HG03432 (cell line): ENCODE results near the gene TMEFF1.

Source experiments
- ATAC-seq: cut with Tn5 transposase; IDR thresholded peaks from one replicate; pipeline ENCODE4 v1.9.1; 2021; ENCODE audit warnings: mild to moderate bottlenecking, moderate library complexity; ENCODE audit not compliant: unreplicated experiment

Gene TMEFF1

DNA sequence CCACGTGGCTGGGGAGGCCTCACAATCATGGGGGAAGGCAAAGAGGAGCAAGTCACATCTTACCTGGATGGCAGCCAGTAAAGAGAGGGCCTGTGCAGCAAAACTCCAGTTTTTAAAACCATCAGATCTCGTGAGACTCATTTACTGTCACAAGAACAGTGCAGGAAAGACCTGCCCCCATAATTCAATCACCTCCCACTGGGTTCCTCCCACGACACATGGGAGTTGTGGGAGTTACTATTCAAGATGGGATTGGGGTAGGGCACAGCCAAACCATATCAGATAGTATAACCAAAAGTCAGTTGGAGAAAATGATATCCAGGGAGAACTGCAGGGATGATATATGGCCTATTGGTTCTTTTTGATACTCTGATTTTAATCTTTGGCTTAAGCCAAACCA is 94.9 kb downstream of the TMEFF1 start:
- ATAC-seq: no peak

DNA sequence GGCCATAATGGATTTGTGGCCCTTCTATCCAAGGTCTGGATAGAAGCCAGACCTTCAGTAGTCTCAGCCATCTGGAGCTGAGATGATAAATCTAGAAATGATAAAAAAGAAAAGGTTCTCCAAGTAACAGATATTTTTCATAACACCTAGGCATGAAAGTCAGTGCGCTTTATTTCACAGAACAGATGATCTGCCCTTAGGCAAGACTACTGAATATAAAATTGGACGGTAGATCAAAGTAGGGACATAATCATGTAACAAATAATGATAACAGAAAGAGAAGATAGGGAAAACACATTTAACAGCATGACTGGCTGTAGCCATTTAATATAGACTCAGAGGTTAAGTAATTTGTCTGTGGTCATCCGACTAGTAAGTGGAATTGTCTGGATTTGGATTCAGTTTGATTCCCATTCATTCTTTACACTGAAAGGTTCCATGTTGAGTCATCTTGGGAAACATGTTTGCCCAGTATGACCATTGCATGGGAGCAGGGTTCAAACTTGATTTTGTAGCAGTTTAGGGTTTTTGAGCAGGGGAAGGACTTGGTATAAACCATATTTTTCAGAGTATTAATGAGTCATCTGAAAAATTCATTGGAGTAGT is 100.8 kb downstream of the TMEFF1 start:
- no peak for ATAC-seq

DNA sequence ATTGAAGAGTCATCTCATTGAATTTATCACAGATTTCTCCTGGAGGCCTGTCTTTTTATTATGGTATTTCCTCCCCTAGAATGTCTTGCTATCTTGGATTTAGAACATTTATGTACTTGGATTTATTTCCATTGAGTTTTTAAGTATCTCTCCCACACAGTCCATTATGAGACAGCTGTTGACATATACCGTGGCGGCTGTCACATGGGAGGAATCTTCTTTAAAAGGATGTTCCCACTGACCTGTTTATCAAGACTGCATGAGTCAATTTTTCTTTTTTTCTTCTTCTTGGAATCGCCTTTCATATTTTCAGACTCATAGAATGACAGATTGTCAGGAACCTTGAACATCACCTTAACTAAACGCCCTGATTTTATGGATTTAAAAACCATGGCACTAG is 102.1 kb downstream of the TMEFF1 start:
- ATAC-seq: no peak

DNA sequence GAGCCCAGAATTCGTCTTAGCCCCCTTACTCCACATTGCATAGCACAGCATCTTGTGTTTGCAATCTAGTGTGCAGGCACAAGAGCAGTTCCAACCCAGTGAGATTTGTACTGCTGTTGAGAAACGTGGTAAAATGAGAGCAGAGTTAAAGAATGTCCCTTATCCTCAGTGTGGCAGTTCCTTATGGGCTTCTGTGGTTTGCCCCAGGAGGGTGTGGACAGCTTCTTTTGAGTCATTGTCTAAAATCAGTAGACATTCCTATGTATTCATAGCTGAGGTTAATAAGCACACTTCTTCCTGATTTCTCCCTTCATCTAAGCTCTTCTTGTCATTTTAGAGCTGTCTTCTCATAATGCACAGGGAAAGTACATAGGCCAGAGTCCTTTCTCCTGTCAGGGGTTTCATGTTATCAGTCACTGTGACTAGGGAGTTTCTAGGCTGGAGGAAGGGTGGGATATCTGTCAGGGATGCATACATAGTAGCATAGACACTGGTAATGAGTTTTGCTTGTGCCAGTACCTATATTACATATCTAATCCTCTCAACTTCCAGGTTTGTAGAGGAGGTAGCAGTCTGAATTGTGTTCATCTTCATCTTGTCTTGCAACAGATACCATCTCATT is 102.9 kb downstream of the TMEFF1 start:
- ATAC-seq: peak; percentile 56

DNA sequence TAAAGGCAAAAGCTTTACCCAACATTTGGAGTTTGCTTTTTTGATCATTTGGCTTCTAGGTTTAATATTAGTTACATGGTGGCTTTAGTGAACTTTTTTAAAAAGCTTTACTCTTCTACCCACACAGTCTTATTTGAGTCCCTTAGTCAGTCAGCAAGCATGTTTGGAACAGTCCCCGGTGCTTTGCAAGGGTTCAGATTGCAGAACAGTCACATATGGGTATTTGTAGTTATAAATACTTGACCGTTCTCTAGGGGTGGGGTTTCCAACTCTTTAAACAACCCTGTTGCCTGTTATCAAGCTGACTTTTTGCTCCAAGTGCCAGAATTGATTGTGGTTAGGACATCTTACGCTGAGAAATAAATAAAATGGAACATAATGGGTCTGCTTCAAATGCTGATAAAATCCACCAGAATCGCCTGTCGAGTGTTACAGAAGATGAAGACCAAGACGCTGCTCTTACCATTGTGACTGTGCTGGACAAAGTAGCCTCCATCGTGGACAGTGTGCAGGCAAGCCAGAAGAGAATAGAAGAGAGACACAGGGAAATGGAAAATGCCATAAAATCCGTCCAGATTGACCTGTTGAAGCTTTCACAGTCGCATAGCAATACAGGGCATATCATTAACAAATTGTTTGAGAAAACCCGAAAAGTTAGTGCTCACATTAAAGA is 105.0 kb downstream of the TMEFF1 start, which contains the start of gene CAVIN4:
TSS of gene CAVIN4 (plus strand) at position 304 of the 673 bp plus-strand sequence. CDS start at position 369, 65 bp downstream.
- no peak for ATAC-seq

DNA sequence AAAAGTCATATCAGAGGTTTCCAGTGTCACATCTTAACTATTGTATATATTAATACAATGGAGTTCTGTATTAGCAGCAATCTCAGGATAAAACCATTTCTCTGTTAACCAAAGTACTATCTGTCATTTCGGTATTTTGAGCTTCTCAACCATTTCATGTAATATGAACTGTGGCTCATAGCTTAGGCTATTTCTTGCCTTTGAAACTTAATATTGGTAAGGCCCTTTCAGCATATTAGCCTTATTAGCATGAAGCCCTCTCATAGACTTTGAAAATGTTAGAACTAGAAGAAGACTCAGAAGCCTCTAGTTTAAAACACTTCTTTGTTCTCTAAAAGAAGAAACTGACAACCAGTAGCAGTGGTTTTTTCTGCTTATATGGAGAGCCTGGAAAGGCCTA is 105.7 kb downstream of the TMEFF1 start:
- ATAC-seq: no peak

DNA sequence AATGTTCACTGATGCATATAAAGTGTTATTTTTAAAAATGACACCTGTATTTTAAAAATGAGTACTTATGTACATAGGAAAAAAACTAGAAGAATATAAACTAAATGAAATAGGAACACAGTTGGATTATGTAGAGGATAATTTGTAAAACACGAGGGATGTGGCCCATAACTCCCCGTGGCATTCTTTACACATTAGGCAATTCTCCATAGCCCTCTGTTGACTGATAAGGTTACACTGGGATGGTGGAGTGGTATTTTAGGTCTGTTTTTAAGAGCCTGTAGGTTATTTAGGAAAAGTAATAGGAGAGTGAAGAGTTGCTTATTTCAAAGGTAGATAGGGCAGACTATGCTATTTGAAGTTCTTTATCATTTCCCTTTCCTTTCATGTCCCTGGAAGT is 106.7 kb downstream of the TMEFF1 start:
- ATAC-seq: no peak

DNA sequence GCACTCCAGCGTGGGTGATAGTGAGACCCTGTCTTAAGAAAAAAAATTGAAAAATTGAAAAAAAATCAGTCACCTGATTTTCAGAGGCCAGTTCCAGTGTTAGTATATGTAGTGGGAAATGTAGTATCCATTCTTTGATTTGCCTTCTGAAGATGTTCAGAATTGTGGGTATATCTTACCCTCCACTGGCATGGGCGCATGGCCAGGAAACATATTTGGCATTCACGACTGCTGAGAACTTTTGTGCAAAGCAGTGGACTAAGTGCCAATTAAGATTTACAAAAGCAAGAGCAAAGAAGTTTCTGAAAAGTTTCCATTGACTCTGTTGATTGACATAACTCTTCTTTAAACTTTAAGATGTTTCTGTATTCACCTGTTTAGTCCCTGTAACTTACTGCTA is 107.3 kb downstream of the TMEFF1 start:
- no peak for ATAC-seq

DNA sequence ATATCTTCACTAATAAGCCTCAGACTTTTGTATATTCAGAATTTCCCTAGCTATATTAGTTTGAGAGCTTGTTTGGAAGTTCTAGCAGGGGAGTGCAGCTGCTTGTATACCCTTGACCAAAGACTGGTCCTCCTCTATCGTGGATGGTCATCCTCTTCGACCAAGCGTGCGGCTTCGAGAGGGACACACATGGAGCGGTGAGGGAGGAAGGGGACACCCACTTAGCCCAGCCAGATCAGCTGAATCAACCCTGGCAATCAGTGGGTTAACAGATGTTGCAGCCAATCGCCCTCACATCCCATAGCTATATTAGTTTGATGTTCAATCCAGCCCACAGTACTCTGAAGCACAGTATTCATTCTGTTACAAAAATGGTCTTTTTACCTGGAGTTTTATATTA is 108.1 kb downstream of the TMEFF1 start:
- no peak for ATAC-seq

DNA sequence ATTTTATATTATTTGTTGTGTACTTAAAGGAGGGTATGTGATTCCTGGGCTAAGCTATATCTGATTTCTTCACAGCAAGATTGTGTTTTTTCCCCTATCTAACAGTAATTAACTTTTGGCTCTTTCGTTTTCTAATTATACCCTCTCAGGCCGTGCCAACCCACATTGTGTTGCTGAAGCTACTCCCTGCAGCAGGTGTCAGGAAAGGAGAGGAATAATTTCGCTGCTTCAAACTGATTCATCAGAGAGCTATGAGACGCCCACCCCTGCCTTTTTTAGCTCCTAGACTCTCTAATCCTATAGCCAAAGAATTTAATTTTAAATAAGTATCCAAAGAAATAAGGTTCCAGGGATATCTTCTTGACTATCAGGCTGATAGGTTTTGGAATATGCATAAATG is 108.7 kb downstream of the TMEFF1 start:
- ATAC-seq: no peak

DNA sequence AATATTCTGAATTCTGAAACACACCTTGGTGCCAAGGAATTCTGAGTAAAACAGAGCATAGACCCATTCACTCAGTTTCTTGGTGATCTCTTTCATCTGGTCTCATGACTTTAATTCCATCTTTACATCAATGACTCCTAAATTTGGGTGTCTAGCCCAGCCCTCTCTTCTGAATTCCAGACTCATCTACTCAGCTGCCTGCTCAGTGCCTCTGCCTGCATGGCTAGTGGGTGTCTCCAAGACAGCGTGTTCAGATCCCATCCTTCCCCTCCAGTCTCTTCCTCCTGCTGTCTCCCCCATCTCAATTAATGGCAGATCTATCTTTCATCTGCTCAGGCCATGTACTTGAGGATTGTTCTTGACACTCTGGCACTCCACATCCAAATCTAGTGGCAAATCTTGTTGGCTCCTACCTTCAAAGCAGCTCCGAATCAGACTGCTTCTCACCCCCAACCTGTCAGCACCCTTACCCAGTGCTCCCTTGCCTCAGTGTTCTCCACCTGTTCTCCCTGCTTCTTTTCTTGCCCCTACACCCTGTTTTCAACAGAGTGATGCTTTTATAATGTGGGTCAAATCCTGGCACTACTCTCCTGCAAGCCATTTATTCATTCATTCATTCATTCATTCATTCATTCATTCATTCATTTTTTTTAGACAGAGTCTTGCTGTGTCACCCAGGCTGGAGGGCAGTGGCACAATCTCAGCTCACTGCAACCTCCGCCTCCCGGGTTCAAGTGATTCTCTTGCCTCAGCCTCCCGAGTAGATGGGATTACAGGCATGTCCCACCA is 110.3 kb downstream of the TMEFF1 start:
- ATAC-seq: no peak

DNA sequence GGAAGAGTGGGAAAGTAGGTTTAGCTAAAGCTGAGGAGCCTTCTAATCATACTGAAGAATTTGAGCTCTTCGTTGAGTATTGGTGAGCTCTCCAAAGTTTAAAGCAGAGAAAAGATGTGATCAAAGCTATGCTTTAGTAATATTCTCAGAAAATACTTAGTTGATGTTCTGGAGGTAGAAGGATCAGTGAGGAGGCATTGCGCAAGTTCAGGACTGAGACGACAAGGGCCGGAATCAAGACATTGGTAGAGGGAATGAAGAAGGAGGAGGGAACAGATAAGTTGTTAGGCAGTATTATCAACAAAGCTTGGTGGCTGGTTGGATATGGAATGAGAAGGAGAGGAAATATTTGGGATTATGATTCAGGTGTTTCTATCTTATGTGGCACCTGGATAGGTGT is 112.0 kb downstream of the TMEFF1 start:
- ATAC-seq: no peak

DNA sequence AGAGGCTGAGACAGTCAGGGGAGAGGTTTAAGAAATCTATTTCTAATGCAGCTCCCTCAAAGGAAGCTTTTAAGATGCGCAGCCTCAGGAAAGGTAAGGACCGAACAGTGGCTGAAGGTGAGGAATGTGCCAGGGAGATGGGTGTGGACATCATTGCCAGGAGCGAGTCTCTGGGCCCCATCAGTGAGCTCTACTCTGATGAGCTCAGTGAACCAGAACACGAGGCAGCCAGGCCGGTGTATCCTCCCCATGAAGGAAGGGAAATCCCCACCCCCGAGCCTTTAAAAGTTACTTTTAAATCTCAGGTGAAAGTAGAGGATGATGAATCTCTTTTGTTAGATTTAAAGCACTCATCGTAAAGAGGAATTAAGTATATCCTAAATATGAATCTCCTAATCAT is 113.1 kb downstream of the TMEFF1 start:
- peak; percentile 55 for ATAC-seq

DNA sequence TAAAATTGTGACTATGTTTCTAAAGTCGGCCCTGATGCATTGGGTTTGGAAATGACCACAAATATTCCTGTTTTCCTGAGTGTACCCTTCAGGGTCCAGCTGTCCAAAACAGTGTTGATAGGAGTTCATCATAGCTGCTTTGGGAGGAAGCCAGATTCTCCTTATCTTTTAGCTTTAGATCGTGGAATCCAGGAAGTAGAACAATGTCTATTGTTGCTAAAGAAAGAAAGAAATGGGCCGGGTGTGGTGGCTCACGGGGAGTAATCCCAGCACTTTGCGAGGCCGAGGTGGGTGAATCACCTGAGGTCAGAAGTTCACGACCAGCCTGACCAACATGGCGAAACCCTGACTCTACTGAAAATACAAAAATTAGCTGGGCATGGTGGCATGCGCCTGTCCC is 114.4 kb downstream of the TMEFF1 start:
- ATAC-seq: no peak

DNA sequence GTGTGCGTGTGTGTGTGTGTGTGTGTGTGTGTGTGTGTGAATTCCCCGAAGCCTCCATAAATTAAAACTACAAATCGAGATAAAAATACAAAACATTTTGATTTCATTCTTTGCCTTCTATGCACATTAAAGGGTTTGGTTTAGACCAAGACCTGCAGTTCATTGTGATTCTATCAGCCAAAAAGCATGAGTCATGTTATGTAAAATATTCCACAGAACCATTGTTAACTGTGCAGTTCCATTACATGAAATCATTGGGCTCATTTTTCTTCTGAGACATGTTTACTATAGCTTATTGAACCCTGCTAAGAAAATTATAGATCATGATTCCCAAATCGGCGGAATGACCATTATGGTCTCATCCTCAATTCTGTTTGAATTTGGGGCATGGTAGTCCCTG is 116.6 kb downstream of the TMEFF1 start:
- no peak for ATAC-seq

DNA sequence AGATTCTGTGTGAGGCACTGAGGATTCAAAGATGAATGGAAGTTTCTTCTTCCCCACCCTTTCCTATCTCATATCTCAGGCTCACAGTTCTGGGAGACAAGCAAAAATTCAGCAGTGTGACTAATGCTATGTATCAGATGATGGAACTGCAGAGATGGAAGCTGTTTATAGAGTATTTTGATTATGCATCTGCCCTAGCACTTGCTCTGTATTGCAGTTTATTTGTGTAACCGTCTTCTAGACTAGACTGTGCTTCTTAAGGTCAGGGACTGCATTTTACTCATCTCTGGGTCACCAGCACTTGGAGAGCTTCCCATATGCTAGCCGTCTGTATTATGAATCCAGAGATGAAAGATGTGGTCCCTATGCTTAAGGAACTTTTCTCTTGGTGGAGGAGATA is 117.5 kb downstream of the TMEFF1 start:
- ATAC-seq: no peak

DNA sequence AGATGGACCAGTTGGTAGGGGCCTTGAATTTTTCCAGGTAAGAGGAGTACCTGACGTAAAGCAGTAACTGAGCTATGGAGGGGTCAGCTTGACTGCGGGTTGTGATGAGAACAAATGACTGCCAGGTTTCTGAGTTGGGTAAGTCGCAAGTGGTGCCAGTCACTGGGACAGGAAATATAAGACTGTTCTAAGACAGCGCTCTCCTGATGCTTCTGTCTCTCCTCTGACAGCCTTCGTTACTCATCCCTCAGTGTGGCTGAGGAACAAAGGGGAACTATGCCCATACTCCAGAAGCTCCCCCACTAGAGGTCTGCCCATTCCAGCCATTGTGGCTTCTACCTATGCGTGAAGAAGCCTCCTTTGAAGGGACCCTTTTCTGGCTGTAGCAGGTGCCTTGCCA is 118.2 kb downstream of the TMEFF1 start:
- ATAC-seq: no peak

DNA sequence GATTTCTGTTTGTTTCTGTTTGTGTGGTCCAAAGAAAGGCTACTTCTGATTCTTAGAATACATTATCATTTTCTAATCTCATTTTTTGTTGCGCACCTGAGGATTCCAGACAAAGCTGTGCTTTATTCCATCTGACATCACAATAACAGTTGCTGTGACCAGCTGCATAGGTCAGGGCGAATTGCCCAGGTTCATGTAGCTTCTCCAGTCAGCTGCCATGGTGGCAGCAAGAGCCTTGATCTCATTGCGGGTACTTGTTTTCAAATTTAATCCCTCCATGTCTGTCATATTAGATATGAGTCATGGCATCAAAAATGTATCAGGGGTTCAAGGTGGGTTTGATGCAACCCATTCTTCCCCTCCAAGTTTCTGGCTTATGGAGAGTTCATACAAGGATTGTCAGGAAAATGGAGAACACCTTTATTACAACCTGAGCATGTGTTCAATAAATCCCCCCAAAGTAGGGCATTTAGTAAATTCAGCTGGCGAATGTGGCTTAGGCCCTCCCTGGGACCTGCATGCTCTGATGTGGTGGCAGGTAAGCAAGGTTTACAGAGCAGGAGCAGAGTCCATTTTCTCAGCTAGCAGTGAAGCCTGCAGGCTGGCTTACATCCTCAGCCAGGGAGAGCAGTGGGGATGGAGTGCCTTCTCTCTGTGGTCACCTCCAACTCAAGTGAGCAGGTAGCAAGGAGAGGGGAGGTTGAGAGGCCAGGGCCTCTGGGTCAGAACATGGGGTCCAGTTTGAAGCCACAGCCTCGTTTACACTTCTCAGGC is 118.9 kb downstream of the TMEFF1 start:
- no peak for ATAC-seq

DNA sequence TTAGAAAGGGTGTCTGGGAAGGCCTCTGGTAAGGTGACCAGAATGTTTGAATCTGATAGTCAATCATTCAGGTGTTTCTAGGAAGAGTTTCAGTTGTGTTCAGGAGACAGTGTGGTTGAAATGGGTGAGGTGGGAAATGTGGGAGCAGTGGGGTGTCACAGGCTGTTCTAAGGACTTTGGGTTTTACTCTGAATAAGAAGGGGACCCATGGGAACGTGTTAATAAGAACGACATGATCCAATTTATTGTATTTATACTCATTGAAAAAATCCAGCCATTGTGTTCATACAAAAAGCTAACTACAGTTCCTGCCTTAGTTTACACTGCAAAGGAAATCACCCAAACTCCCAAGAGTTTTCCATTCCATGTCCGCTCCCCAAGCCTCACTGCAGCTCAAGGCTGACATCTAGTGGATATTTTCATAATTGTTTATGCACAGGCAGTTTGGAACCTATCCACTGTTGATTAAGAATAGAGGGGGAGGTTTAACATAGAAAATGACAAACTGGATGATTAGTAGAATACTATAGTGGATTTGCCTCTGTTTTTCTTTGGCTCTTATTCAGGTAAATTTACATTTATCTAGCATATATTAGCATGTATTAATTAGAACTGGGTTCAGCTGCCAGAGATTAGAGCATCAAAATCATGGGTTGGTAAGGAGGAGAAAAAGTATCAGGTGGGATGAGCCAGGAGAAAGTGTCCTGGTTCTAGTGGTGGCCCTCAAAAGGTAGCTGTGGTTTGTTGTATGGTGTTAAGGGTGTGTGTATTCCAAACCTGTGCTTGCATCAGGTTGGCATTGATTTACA is 122.6 kb downstream of the TMEFF1 start:
- peak; percentile 47 for ATAC-seq

DNA sequence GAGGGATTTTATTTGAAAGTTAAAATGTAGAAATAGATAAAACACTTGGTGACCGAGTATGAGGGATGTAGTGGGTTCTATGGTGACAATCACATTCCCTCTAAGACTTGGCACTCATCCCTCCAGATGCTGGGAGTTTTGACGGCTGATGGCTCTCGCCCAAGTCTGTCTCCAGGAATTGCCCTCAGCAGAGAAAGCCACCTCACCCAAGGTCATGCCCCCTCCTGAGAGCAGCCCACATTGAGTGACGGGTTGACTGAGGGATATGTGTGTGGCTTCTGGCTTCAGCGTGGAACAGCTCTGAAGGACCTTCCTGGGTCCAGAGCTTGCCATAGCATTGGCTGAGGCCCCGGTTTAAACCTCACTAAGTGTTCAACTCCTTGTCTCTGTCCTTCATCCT is 124.3 kb downstream of the TMEFF1 start:
- no peak for ATAC-seq
